Stimulated activated CD8-positive, alpha-beta memory T cell treated with anti-CD3 and anti-CD28 coated beads, Interleukin-4, amount 100 ng/mL, for 24 hours (primary cell): Measurements from ENCODE around the gene SLITRK5.

ENCODE experiments used
- DNase-seq: peaks from one replicate; pipeline ENCODE4 v3.0.0-alpha.2; 2020; ENCODE audit warnings: low read depth

Gene SLITRK5

GRCh38 chr13:87671031-87671752 lies at the start of gene SLITRK5:
SLITRK5 (plus strand) TSS chr13:87671371; CDS start chr13:87675389, 4,018 bp downstream.
- DNase-seq: peak; percentile 61

GRCh38 chr13:87622971-87623370 lies 48.2 kb upstream of the SLITRK5 start:
- no peak for DNase-seq

- DNase-seq: no peak
Measured at GRCh38 chr13:87656306-87656705, 14.9 kb upstream of the SLITRK5 start.

GRCh38 chr13:87661471-87661870 lies 9.7 kb upstream of the SLITRK5 start:
- DNase-seq: no peak

GRCh38 chr13:87666831-87667230 lies 4.3 kb upstream of the SLITRK5 start:
- DNase-seq: no peak

GRCh38 chr13:87667686-87668085 lies 3.5 kb upstream of the SLITRK5 start:
- no peak for DNase-seq

- no peak for DNase-seq
Measured at GRCh38 chr13:87669379-87669978, 1.7 kb upstream of the SLITRK5 start.

GRCh38 chr13:87671753-87672605 lies 808 bp downstream of the SLITRK5 start:
- no peak for DNase-seq

- DNase-seq: no peak
Measured at GRCh38 chr13:87674247-87674738, 3.1 kb downstream of the SLITRK5 start.

- DNase-seq: no peak
Measured at GRCh38 chr13:87675851-87676250, 4.7 kb downstream of the SLITRK5 start.

- DNase-seq: no peak
Measured at GRCh38 chr13:87676254-87677042, 5.3 kb downstream of the SLITRK5 start.

- DNase-seq: no peak
Measured at GRCh38 chr13:87677043-87677495, 5.9 kb downstream of the SLITRK5 start.

GRCh38 chr13:87677496-87678371 lies 6.6 kb downstream of the SLITRK5 start:
- DNase-seq: no peak

GRCh38 chr13:87678372-87678752 lies 7.2 kb downstream of the SLITRK5 start:
- no peak for DNase-seq

GRCh38 chr13:87680298-87680697 lies 9.1 kb downstream of the SLITRK5 start:
- no peak for DNase-seq

GRCh38 chr13:87684850-87685742 lies 13.9 kb downstream of the SLITRK5 start:
- no peak for DNase-seq

- DNase-seq: no peak
Measured at GRCh38 chr13:87696458-87696857, 25.3 kb downstream of the SLITRK5 start.

- DNase-seq: no peak
Measured at GRCh38 chr13:87698268-87698667, 27.1 kb downstream of the SLITRK5 start.

GRCh38 chr13:87709947-87710346 lies 38.8 kb downstream of the SLITRK5 start:
- DNase-seq: no peak

GRCh38 chr13:87712012-87712411 lies 40.8 kb downstream of the SLITRK5 start:
- no peak for DNase-seq
